Measurements from ENCODE around the gene OR5T3. TPM values are rescaled to one million over a fixed set of nuclear protein-coding genes. Genes with fewer than 3 reads are reported as not detected.
"Not testable (repeated sequence)": the region's sequence is repeated elsewhere in the genome, so short reads cannot be mapped to it uniquely, and the experiment has no call there.

The OR5T3 gene
- not detected for total RNA-seq

GRCh38 chr11:56251954-56252353, at the start of gene OR5T3:
TSS of gene OR5T3 (plus strand) at chr11:56252254. CDS start at chr11:56252254, 0 bp downstream.
- DNase-seq (ENCODE audit: low spot score in 2 of 2): no peak
- TF ChIP-seq EP300 (IDR thresholded peaks at IDR 0.05): no peak
- no peak for TF ChIP-seq POLR2A (IDR thresholded peaks at IDR 0.05)
- TF ChIP-seq, protein P1, sequence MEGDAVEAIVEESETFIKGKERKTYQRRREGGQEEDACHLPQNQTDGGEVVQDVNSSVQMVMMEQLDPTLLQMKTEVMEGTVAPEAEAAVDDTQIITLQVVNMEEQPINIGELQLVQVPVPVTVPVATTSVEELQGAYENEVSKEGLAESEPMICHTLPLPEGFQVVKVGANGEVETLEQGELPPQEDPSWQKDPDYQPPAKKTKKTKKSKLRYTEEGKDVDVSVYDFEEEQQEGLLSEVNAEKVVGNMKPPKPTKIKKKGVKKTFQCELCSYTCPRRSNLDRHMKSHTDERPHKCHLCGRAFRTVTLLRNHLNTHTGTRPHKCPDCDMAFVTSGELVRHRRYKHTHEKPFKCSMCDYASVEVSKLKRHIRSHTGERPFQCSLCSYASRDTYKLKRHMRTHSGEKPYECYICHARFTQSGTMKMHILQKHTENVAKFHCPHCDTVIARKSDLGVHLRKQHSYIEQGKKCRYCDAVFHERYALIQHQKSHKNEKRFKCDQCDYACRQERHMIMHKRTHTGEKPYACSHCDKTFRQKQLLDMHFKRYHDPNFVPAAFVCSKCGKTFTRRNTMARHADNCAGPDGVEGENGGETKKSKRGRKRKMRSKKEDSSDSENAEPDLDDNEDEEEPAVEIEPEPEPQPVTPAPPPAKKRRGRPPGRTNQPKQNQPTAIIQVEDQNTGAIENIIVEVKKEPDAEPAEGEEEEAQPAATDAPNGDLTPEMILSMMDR (IDR thresholded peaks at IDR 0.05): no peak
- TF ChIP-seq POLR2AphosphoS5 (IDR thresholded peaks at IDR 0.05): no peak
- no peaks in the 10 kb centered on the region for H3K27me3 ChIP-seq
- H3K27ac ChIP-seq: no peak within 1 kb of the TSS
- no peak within 1 kb of the TSS for H3K4me3 ChIP-seq
- no peaks in the 10 kb centered on the region for H3K9me3 ChIP-seq
- H3K4me1 ChIP-seq: no peaks in the 10 kb centered on the region
- H3K36me3 ChIP-seq: no peaks in the 10 kb centered on the region

DNA sequence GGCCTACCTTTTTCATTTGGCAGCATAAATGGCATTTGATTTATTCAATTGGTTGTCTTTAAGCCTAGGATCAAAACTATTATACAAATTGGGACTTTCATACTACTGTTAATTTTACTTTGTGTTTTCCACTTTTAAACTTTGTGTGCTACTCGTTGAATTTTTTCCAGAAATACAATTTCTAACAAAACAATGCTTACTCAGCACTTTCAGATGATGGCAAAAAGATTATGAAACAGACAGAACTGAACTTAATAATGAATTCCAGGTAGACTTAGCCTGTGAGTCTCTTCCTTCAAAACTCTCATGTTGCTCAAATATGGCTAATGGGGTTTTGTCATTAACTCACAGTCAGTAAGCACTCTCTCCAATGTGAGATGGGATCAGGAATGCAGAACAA, 44.3 kb upstream of the OR5T3 start:
- Histone ChIP-seq H3K27me3 (no peaks in the 10 kb centered on the region), H3K36me3 (no peaks in the 10 kb centered on the region), H3K27ac (no peak overlapping the region), H3K9me3 (no peaks in the 10 kb centered on the region), H3K4me1 (no peaks in the 10 kb centered on the region), H3K4me3 (no peak overlapping the region)
- TF ChIP-seq EP300 (IDR thresholded peaks at IDR 0.05) (no peak), POLR2A (IDR thresholded peaks at IDR 0.05) (no peak)
- 55% methylated on average over 1 of the region's 1 CpG for WGBS
- DNase-seq (ENCODE audit: low spot score in 2 of 2): no peak

DNA sequence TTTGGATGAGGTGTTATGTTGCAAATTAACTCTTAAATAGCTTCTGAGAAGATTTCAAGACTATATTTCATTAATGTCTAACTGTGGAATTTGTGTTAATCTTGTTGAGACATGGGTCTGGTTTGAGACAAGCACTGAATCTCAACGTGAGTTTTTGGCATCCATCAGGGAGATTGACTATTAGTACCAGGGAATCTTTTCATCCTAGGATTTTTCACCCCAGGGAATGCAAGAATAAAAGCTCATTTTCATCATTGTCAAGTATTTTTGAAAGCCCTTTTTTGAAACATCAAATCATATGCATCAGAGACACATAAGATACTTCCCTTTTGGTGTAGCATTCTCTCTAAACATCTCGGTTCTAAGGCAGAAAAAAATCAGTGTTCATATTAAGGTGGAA, 37.5 kb upstream of the OR5T3 start:
- H3K4me3 ChIP-seq: no peak overlapping the region
- H3K4me1 ChIP-seq: no peaks in the 10 kb centered on the region
- H3K36me3 ChIP-seq: no peaks in the 10 kb centered on the region
- no peak overlapping the region for H3K27ac ChIP-seq
- 36% methylated on average over 2 of the region's 2 CpGs for whole genome bisulfite sequencing
- no peak for TF ChIP-seq POLR2AphosphoS5 (IDR thresholded peaks at IDR 0.05)
- TF ChIP-seq, protein P1 (IDR thresholded peaks at IDR 0.05): no peak
- TF ChIP-seq POLR2A (IDR thresholded peaks at IDR 0.05): no peak
- no peak for TF ChIP-seq EP300 (IDR thresholded peaks at IDR 0.05)
- no peak for DNase-seq (ENCODE audit: low spot score in 2 of 2)
- H3K9me3 ChIP-seq: peaks cover 10% of the 10 kb centered on the region
- H3K27me3 ChIP-seq: no peaks in the 10 kb centered on the region

- H3K9me3 ChIP-seq: peaks cover 10% of the 10 kb centered on the region
- not testable (repeated sequence) for H3K27ac ChIP-seq; DNase-seq (ENCODE audit: low spot score in 2 of 2); H3K36me3 ChIP-seq; H3K4me3 ChIP-seq; H3K4me1 ChIP-seq; H3K27me3 ChIP-seq
- WGBS: 73% methylated on average over 5 of the region's 5 CpGs
These were observed 32.3 kb upstream of the OR5T3 start for GRCh38 chr11:56219735-56220134.

GRCh38 chr11:56234155-56234554, 17.9 kb upstream of the OR5T3 start, which contains the start of gene OR5T2:
TSS of gene OR5T2 (minus strand) at chr11:56234255. CDS start at chr11:56233062, 1,193 bp downstream.
- TF ChIP-seq, protein P1 (IDR thresholded peaks at IDR 0.05): no peak
- TF ChIP-seq POLR2AphosphoS5 (IDR thresholded peaks at IDR 0.05): no peak
- no peak for TF ChIP-seq POLR2A (IDR thresholded peaks at IDR 0.05)
- TF ChIP-seq EP300 (IDR thresholded peaks at IDR 0.05): no peak
- H3K4me3 ChIP-seq: no peak within 1 kb of the TSS
- H3K36me3 ChIP-seq: no peaks in the 10 kb centered on the region
- H3K27me3 ChIP-seq: no peaks in the 10 kb centered on the region
- no peaks in the 10 kb centered on the region for H3K9me3 ChIP-seq
- no peak within 1 kb of the TSS for H3K27ac ChIP-seq
- H3K4me1 ChIP-seq: no peaks in the 10 kb centered on the region
- no peak for DNase-seq (ENCODE audit: low spot score in 2 of 2)
- 48% methylated on average over 1 of the region's 1 CpG for WGBS

GRCh38 chr11:56271092-56271491, 19.0 kb downstream of the OR5T3 start:
- Histone ChIP-seq H3K9me3 (peaks cover 6% of the 10 kb centered on the region), H3K27ac (no peak overlapping the region), H3K36me3 (no peaks in the 10 kb centered on the region), H3K4me1 (no peaks in the 10 kb centered on the region), H3K4me3 (no peak overlapping the region), H3K27me3 (no peaks in the 10 kb centered on the region)
- TF ChIP-seq EP300 (IDR thresholded peaks at IDR 0.05) (no peak), POLR2AphosphoS5 (IDR thresholded peaks at IDR 0.05) (no peak), POLR2A (IDR thresholded peaks at IDR 0.05) (no peak)
- TF ChIP-seq, protein P1 (IDR thresholded peaks at IDR 0.05): no peak
- DNase-seq (ENCODE audit: low spot score in 2 of 2): no peak
- WGBS: 47% methylated on average over 3 of the region's 3 CpGs
